BJ (cell line): ENCODE results near the gene UBP1. TPM values are rescaled to one million over a fixed set of nuclear protein-coding genes. Genes with fewer than 3 reads are reported as not detected.

ENCODE experiments used
- CTCF ChIA-PET: fragments of 350-600 bp; formaldehyde crosslinking; extraction: SDS; loops from one replicate; lab custom pipeline; 2021; ENCODE audit warnings: antibody characterized with exemption, inconsistent platforms; lab: Yijun Ruan, JAX
- POLR2A ChIA-PET: fragments of 300-600 bp; sonication (Branson Sonifier 250); formaldehyde crosslinking; extraction: SDS; loops from one replicate; lab custom pipeline; 2021; ENCODE audit warnings: antibody characterized with exemption; lab: Charles Lee
- DNase-seq: peaks from one replicate; pipeline ENCODE4 v3.0.0-alpha.2; 2011; ENCODE audit warnings: low read depth
- H3K27me3 ChIP-seq: 2 replicates; pipeline ENCODE4 v1.6.0; 2011; ENCODE audit warnings: low read length; ENCODE audit not compliant: control insufficient read depth, insufficient read depth
- H3K36me3 ChIP-seq: 2 replicates; pipeline ENCODE4 v1.5.1; 2011; ENCODE audit warnings: low read length; ENCODE audit not compliant: control insufficient read depth, insufficient read depth
- H3K4me3 ChIP-seq: 2 replicates; pipeline ENCODE4 v1.5.1; 2011; ENCODE audit warnings: low read depth, mild to moderate bottlenecking, control low read depth, low read length
- CTCF ChIP-seq: IDR thresholded peaks from 2 replicates; pipeline ENCODE4 v1.5.1; 2011; ENCODE audit warnings: low read depth, mild to moderate bottlenecking, control low read depth, inconsistent platforms, low read length, moderate library complexity; ENCODE audit not compliant: insufficient read depth
- polyA plus RNA-seq: library from polyadenylated mRNA; depleted of rRNA; stranded (reverse); fragments of >200 nt; gene quantifications from 2 replicates; pipeline ENCODE4 v1.2.3, GENCODE V29; 2011

Gene UBP1
- polyA plus RNA-seq, 1 experiment = 62.7 TPM

DNA sequence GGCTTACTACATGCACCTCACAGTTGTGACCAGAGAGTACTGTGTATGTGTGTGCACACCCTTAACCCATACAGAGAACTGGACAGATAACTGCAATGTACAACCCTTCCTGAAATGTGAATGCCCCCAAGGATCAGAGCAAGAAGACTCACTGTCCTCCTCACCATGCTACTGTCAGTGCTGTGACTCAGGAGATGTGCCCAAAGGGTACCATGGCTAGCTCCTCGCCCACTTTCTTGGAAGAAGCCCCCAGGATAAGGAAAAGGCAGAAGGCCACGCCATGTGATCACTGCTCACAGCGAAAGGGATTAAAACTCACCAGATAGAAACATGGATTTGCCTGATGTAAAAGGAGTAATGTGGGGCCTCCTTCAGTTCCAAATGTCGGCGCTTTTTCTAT lies 41.8 kb downstream of the UBP1 start:
- POLR2A ChIA-PET = no interaction called here
- Histone ChIP-seq H3K4me3 (no peak overlapping the region), H3K27me3 (no peaks in the 10 kb centered on the region), H3K36me3 (peaks cover 12% of the 10 kb centered on the region)
- DNase-seq = no peak
- TF ChIP-seq CTCF = no peak
- CTCF ChIA-PET = no interaction called here

- Histone ChIP-seq H3K27me3 (no peaks in the 10 kb centered on the region), H3K36me3 (peaks cover 8% of the 10 kb centered on the region), H3K4me3 (no peak overlapping the region)
- TF ChIP-seq CTCF = no peak
- DNase-seq = no peak
- ChIA-PET CTCF (no interaction called here), POLR2A (interaction anchor here (0.6 kb wide), 1 partner anchor 95 kb away, joined by 4 read pairs; no protein-coding TSS in a partner anchor)
Observed at GRCh38 chr3:33395900-33396299, 44.3 kb downstream of the UBP1 start.

- TF ChIP-seq CTCF = no peak
- Histone ChIP-seq H3K27me3 (no peaks in the 10 kb centered on the region), H3K36me3 (peaks cover 12% of the 10 kb centered on the region), H3K4me3 (no peak overlapping the region)
- CTCF ChIA-PET = interaction anchor here (1.5 to 2.0 kb wide), 2 partner anchors 22 to 263 kb away, joined by 5 to 8 read pairs; no protein-coding TSS in a partner anchor
- POLR2A ChIA-PET = no interaction called here
- DNase-seq = no peak
Observed at GRCh38 chr3:33394403-33395054, 45.7 kb downstream of the UBP1 start.

DNA sequence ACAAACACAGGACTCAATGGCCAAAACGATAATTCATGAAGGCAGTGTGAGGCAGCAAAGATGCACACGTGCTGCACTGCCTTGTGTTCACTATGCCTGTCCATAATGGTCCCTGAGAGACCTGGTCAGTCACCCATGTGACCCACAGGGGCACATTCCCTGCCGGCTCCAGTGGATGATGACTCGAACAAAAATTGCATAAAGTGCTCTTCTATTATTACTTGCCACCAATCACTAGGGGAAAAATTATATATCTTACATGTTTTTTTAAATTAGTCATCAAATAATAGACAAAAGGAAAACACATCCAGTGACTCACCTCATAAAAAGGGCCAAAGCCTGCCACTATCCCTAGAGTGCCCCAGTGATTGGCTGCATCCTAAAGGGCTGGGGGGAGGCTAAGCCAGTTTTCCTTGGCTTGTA lies 47.5 kb downstream of the UBP1 start:
- Histone ChIP-seq H3K27me3 (no peaks in the 10 kb centered on the region), H3K36me3 (peaks cover 11% of the 10 kb centered on the region), H3K4me3 (no peak overlapping the region)
- peak; percentile 88 for DNase-seq
- POLR2A ChIA-PET = no interaction called here
- no peak for TF ChIP-seq CTCF
- CTCF ChIA-PET = no interaction called here

- DNase-seq = no peak
- TF ChIP-seq CTCF = no peak
- peaks cover 11% of the 10 kb centered on the region for H3K36me3 ChIP-seq
- no peak overlapping the region for H3K4me3 ChIP-seq
- POLR2A ChIA-PET = no interaction called here
- CTCF ChIA-PET = interaction anchor here (2.2 kb wide), 1 partner anchor 19 kb away, joined by 9 read pairs; no protein-coding TSS in a partner anchor
- H3K27me3 ChIP-seq = no peaks in the 10 kb centered on the region
Observed at GRCh38 chr3:33392144-33392543, 48.1 kb downstream of the UBP1 start.
